Hematopoietic multipotent progenitor cell treated with erythropoietin and hydrocortisone succinate and interleukin-3 and kit ligand, for 17 days (in vitro differentiated cells): ENCODE results near the gene IDE.
A peak's percentile ranks its signal among the peaks of the same experiment; 100 is the strongest.

Source experiments
- DNase-seq: peaks from one replicate; pipeline ENCODE4 v3.0.0-alpha.2; 2015; ENCODE audit warnings: low spot score

The IDE gene

GRCh38 chr10:92567952-92568600, 5.8 kb downstream of the IDE start:
- DNase-seq: no peak

- DNase-seq: no peak
Observed at GRCh38 chr10:92562424-92562823, 11.5 kb downstream of the IDE start.

GRCh38 chr10:92559046-92559445, 14.8 kb downstream of the IDE start:
- no peak for DNase-seq

GRCh38 chr10:92553959-92554358, 19.9 kb downstream of the IDE start:
- no peak for DNase-seq

- DNase-seq: no peak
Observed at GRCh38 chr10:92552310-92552709, 21.6 kb downstream of the IDE start.

- DNase-seq: no peak
Observed at GRCh38 chr10:92550924-92551323, 23.0 kb downstream of the IDE start.

GRCh38 chr10:92547676-92548075, 26.2 kb downstream of the IDE start:
- no peak for DNase-seq

- no peak for DNase-seq
Observed at GRCh38 chr10:92545556-92545955, 28.3 kb downstream of the IDE start.

- no peak for DNase-seq
Observed at GRCh38 chr10:92544296-92544695, 29.6 kb downstream of the IDE start.

GRCh38 chr10:92542458-92542857, 31.4 kb downstream of the IDE start:
- no peak for DNase-seq

GRCh38 chr10:92541583-92541982, 32.3 kb downstream of the IDE start:
- no peak for DNase-seq

- no peak for DNase-seq
Observed at GRCh38 chr10:92538231-92538958, 35.5 kb downstream of the IDE start.

GRCh38 chr10:92530891-92531535, 42.9 kb downstream of the IDE start:
- DNase-seq: peak; percentile 16

GRCh38 chr10:92530421-92530820, 43.5 kb downstream of the IDE start:
- DNase-seq: no peak

GRCh38 chr10:92527716-92528115, 46.2 kb downstream of the IDE start:
- DNase-seq: no peak

- no peak for DNase-seq
Observed at GRCh38 chr10:92523639-92524038, 50.3 kb downstream of the IDE start.

GRCh38 chr10:92517034-92517655, 56.7 kb downstream of the IDE start:
- peak; percentile 89 for DNase-seq

GRCh38 chr10:92508866-92509265, 65.0 kb downstream of the IDE start:
- no peak for DNase-seq

GRCh38 chr10:92506336-92506735, 67.6 kb downstream of the IDE start:
- DNase-seq: no peak

GRCh38 chr10:92505044-92505443, 68.8 kb downstream of the IDE start:
- no peak for DNase-seq

GRCh38 chr10:92502296-92502808, 71.5 kb downstream of the IDE start:
- no peak for DNase-seq

- no peak for DNase-seq
Observed at GRCh38 chr10:92493362-92493761, 80.5 kb downstream of the IDE start.
